Measurements from ENCODE around the gene PGK1. TPM values are rescaled to one million over a fixed set of nuclear protein-coding genes. Genes with fewer than 3 reads are reported as not detected.

PGK1 gene
- total RNA-seq, 1 donor from 2014 or later, result 263 TPM

DNA sequence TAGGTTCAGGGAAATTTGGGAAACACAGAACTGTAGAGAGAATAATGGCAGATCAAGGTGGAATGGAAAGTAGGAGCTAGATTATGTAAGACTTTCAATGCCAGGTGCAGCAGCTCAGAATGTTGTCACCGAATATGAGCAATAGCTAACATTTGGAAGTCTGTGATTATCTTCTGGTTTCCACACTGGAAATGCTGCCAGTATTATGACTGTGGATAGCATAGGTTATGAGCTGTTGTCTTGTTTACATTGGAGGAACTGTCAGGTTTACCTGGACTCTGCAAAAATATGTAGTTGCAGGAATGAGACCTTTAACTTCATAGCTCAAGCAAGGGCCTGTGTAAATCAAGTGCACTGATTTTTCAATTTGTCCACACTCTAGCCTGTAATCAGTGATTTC, 61.4 kb downstream of the PGK1 start:
- TF ChIP-seq, protein P1, sequence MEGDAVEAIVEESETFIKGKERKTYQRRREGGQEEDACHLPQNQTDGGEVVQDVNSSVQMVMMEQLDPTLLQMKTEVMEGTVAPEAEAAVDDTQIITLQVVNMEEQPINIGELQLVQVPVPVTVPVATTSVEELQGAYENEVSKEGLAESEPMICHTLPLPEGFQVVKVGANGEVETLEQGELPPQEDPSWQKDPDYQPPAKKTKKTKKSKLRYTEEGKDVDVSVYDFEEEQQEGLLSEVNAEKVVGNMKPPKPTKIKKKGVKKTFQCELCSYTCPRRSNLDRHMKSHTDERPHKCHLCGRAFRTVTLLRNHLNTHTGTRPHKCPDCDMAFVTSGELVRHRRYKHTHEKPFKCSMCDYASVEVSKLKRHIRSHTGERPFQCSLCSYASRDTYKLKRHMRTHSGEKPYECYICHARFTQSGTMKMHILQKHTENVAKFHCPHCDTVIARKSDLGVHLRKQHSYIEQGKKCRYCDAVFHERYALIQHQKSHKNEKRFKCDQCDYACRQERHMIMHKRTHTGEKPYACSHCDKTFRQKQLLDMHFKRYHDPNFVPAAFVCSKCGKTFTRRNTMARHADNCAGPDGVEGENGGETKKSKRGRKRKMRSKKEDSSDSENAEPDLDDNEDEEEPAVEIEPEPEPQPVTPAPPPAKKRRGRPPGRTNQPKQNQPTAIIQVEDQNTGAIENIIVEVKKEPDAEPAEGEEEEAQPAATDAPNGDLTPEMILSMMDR (IDR thresholded peaks at IDR 0.05; ENCODE audit: partially characterized antibody, unreplicated experiment), result no peak
- no peak for DNase-seq
- H3K9me3 Mint-ChIP-seq (ENCODE audit: unreplicated experiment), result no peaks in the 10 kb centered on the region
- H3K4me1 Mint-ChIP-seq (ENCODE audit: low read depth, unreplicated experiment), result no peaks in the 10 kb centered on the region
- H3K36me3 Mint-ChIP-seq (ENCODE audit: unreplicated experiment), result no peaks in the 10 kb centered on the region
- no peak overlapping the region for H3K4me3 Mint-ChIP-seq (ENCODE audit: unreplicated experiment)
- no peak overlapping the region for H3K27ac Mint-ChIP-seq (ENCODE audit: unreplicated experiment)
- H3K27me3 Mint-ChIP-seq (ENCODE audit: unreplicated experiment), result no peaks in the 10 kb centered on the region

DNA sequence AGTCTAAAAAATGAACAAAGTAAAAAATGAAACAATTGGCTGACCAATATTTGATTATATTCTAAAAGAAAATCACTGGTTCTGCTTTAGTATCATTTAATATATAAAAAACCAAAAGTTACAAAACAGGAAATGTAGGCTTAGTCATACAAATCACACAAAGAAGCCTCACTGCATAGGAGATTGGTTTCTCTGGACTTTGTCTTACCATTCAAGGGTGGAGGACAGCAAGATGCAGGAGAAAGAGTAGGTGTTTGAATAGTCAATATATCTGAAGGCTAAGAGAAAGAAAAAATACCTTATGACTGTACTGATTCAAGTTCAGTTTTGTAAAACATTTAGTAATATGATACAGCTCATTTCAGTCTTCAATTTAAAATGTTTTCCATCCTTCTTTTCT, 64.0 kb downstream of the PGK1 start:
- H3K9me3 Mint-ChIP-seq (ENCODE audit: unreplicated experiment), result no peaks in the 10 kb centered on the region
- TF ChIP-seq, protein P1 (IDR thresholded peaks at IDR 0.05; ENCODE audit: partially characterized antibody, unreplicated experiment), result no peak

More for the DNA sequence above, 64.0 kb downstream of the PGK1 start:
- Mint-ChIP-seq H3K27me3 (ENCODE audit: unreplicated experiment) (no peaks in the 10 kb centered on the region), H3K27ac (ENCODE audit: unreplicated experiment) (no peak overlapping the region), H3K36me3 (ENCODE audit: unreplicated experiment) (no peaks in the 10 kb centered on the region), H3K4me3 (ENCODE audit: unreplicated experiment) (no peak overlapping the region), H3K4me1 (ENCODE audit: low read depth, unreplicated experiment) (no peaks in the 10 kb centered on the region)
- DNase-seq, result no peak

Other genes starting within 250 kb of the PGK1 start
- gene MAGT1, start 208.8 kb upstream of the PGK1 start, total RNA-seq (ENCODE audit: unreplicated experiment), result 8.6 TPM
- 188 TPM for gene COX7B, start 204.8 kb upstream of the PGK1 start, total RNA-seq (ENCODE audit: unreplicated experiment)
- 11.5 TPM for gene ATP7A, start 193.6 kb upstream of the PGK1 start, total RNA-seq (ENCODE audit: unreplicated experiment)
- not detected for gene PGAM4, start 134.6 kb upstream of the PGK1 start, total RNA-seq (ENCODE audit: unreplicated experiment)
- gene TAF9B, start 35.4 kb downstream of the PGK1 start, total RNA-seq (ENCODE audit: unreplicated experiment), result 30.4 TPM
- gene CYSLTR1, start 223.4 kb downstream of the PGK1 start, total RNA-seq (ENCODE audit: unreplicated experiment), result 0.25 TPM

Measured in glutamatergic neuron (in vitro differentiated cells).